NCI-H2227 (cell line): Measurements from ENCODE around the gene TM7SF2.

Experiments used
- DNase-seq: peaks from one replicate; lab custom pipeline; 2025; ENCODE audit not compliant: unreplicated experiment; lab: John Stamatoyannopoulos, UW

TM7SF2 gene

GRCh38 chr11:65111744-65112545 lies at the start of gene TM7SF2:
Gene TM7SF2 (plus strand): TSS chr11:65111872. CDS start chr11:65112016, 144 bp downstream.
- DNase-seq = peak; percentile 98

- DNase-seq = no peak
These were observed 48.1 kb upstream of the TM7SF2 start for GRCh38 chr11:65063532-65063931.

- DNase-seq = no peak
These were observed 46.8 kb upstream of the TM7SF2 start for GRCh38 chr11:65064847-65065240.

GRCh38 chr11:65065851-65066250 lies 45.8 kb upstream of the TM7SF2 start:
- DNase-seq = no peak

- no peak for DNase-seq
These were observed 45.4 kb upstream of the TM7SF2 start for GRCh38 chr11:65066315-65066714.

- no peak for DNase-seq
These were observed 44.8 kb upstream of the TM7SF2 start for GRCh38 chr11:65066805-65067291.

- DNase-seq = no peak
These were observed 44.2 kb upstream of the TM7SF2 start for GRCh38 chr11:65067446-65067845.

- no peak for DNase-seq
These were observed 42.5 kb upstream of the TM7SF2 start for GRCh38 chr11:65069217-65069616.

GRCh38 chr11:65071907-65072630 lies 39.6 kb upstream of the TM7SF2 start:
- DNase-seq = no peak

- DNase-seq = no peak
These were observed 39.1 kb upstream of the TM7SF2 start for GRCh38 chr11:65072631-65072966.

- no peak for DNase-seq
These were observed 34.2 kb upstream of the TM7SF2 start for GRCh38 chr11:65077451-65077850.

GRCh38 chr11:65078151-65078550 lies 33.5 kb upstream of the TM7SF2 start:
- peak; percentile 48 for DNase-seq

GRCh38 chr11:65078786-65079342 lies 32.8 kb upstream of the TM7SF2 start:
- DNase-seq = no peak

- DNase-seq = no peak
These were observed 28.4 kb upstream of the TM7SF2 start for GRCh38 chr11:65083134-65083833.

GRCh38 chr11:65083834-65084597 lies 27.7 kb upstream of the TM7SF2 start, which contains the start of the genes CDCA5 and ZFPL1:
Gene CDCA5 (minus strand): TSS chr11:65084040. CDS start chr11:65083978, 62 bp downstream.
Gene ZFPL1 (plus strand): TSS chr11:65084222. CDS start chr11:65084699, 477 bp downstream.
- peak; percentile 98 for DNase-seq

- DNase-seq = no peak
These were observed 26.9 kb upstream of the TM7SF2 start for GRCh38 chr11:65084598-65085375.

- no peak for DNase-seq
These were observed 26.2 kb upstream of the TM7SF2 start for GRCh38 chr11:65085446-65085845.

- no peak for DNase-seq
These were observed 24.9 kb upstream of the TM7SF2 start for GRCh38 chr11:65086809-65087208.

GRCh38 chr11:65087216-65087615 lies 24.5 kb upstream of the TM7SF2 start:
- no peak for DNase-seq

- no peak for DNase-seq
These were observed 23.8 kb upstream of the TM7SF2 start for GRCh38 chr11:65087827-65088226.
